GM12891 (cell line): ENCODE data around the gene VPS13A.

ENCODE experiments used
- POLR2A ChIP-seq: IDR thresholded peaks from 2 replicates; pipeline ENCODE4 v1.6.1; 2011; ENCODE audit warnings: low read depth, low read length, control low read depth
- POLR2AphosphoS5 ChIP-seq: IDR thresholded peaks from 2 replicates; pipeline ENCODE4 v1.6.1; 2011; ENCODE audit warnings: low read depth, low read length, control low read depth
- SPI1 ChIP-seq: IDR thresholded peaks from 2 replicates; pipeline ENCODE4 v1.6.1; 2011; ENCODE audit warnings: low read depth, low read length, control low read depth

DNA sequence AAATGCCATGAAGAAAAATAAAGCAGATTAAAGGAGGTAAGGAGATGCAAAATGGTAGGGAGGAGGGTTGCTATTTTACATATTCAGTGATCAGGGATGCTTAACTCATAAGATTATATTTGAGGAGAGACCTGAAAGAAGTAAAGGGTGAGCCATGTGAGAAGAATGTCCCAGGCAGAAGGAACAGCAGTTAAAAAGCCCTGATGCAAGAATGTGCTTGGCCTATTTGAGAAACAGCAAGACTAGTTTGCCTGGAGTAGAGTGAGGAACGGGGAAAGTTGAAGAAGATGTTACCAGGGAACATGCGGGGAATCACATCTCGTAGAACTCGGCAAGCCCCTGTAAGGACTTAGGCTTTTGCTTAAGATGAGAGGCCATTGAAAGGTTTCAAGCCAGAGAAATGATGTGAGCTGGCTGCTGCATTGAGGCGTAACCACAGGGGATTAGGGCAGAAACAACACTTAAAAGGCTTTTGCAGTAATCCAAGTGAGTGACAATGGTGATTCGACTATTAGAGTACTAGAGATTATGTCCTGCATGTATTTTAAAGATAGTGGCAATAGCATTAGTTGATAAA lies 198.7 kb downstream of the VPS13A start:
- TF ChIP-seq POLR2A, result no peak
- no peak for TF ChIP-seq POLR2AphosphoS5
- no peak for TF ChIP-seq SPI1
